Nephron (organoid): ENCODE results near the gene TMEM150B.

Source experiments
- H3K27ac Mint-ChIP-seq, 3 experiments: 2 replicates each; pipeline ENCODE4 v1.8.0; 2020; ENCODE audit warnings: mixed read lengths in 3 of 3, mild to moderate bottlenecking in 2 of 3, moderate library complexity in 1 of 3
- H3K27me3 Mint-ChIP-seq: 2 replicates; pipeline ENCODE4 v1.8.0; 2021; ENCODE audit warnings: low read depth, mild to moderate bottlenecking, moderate library complexity, mixed read lengths
- H3K36me3 Mint-ChIP-seq: 2 replicates; pipeline ENCODE4 v1.8.0; 2020; ENCODE audit warnings: low read depth, mixed read lengths
- H3K4me1 Mint-ChIP-seq: 2 replicates; pipeline ENCODE4 v1.8.0; 2020; ENCODE audit warnings: mixed read lengths
- H3K4me3 Mint-ChIP-seq, 3 experiments: 2 replicates each; pipeline ENCODE4 v1.8.0; 2020; ENCODE audit warnings: mild to moderate bottlenecking in 3 of 3, mixed read lengths in 3 of 3, moderate library complexity in 2 of 3
- H3K9me3 Mint-ChIP-seq: 2 replicates; pipeline ENCODE4 v1.8.0; 2020; ENCODE audit warnings: mixed read lengths
- CTCF ChIP-seq, 3 experiments: fragments of 200-600 bp; sonication (generic); IDR thresholded peaks; one replicate each; pipeline ENCODE4 v1.5.0; 2021; ENCODE audit warnings: antibody characterized with exemption in 3 of 3; ENCODE audit not compliant: unreplicated experiment in 3 of 3

TMEM150B gene

GRCh38 chr19:55289117-55289796 is 35.9 kb downstream of the TMEM150B start:
- Mint-ChIP-seq H3K4me1 (peaks cover 4% of the 10 kb centered on the region), H3K27ac (no peak overlapping the region), H3K27me3 (no peaks in the 10 kb centered on the region), H3K36me3 (peaks cover 19% of the 10 kb centered on the region), H3K4me3 (no peak overlapping the region), H3K9me3 (no peaks in the 10 kb centered on the region)
- no peak for TF ChIP-seq CTCF (IDR thresholded peaks at IDR 0.05; ENCODE audit: unreplicated experiment in 3 of 3)

GRCh38 chr19:55287361-55288079 is 37.6 kb downstream of the TMEM150B start:
- no peak overlapping the region for H3K27ac Mint-ChIP-seq
- H3K27me3 Mint-ChIP-seq, result peaks cover 4% of the 10 kb centered on the region
- H3K9me3 Mint-ChIP-seq, result no peaks in the 10 kb centered on the region
- peaks cover 4% of the 10 kb centered on the region for H3K4me1 Mint-ChIP-seq
- H3K36me3 Mint-ChIP-seq, result peaks cover 16% of the 10 kb centered on the region
- H3K4me3 Mint-ChIP-seq, result peak overlapping the region in 1 of 3 experiments; percentile 29
- no peak for TF ChIP-seq CTCF (IDR thresholded peaks at IDR 0.05; ENCODE audit: unreplicated experiment in 3 of 3)

GRCh38 chr19:55285229-55285890 is 39.8 kb downstream of the TMEM150B start:
- H3K36me3 Mint-ChIP-seq, result peaks cover 9% of the 10 kb centered on the region
- peaks cover 14% of the 10 kb centered on the region for H3K4me1 Mint-ChIP-seq
- TF ChIP-seq CTCF (IDR thresholded peaks at IDR 0.05; ENCODE audit: unreplicated experiment in 3 of 3), result no peak
- H3K27me3 Mint-ChIP-seq, result peaks cover 4% of the 10 kb centered on the region
- H3K27ac Mint-ChIP-seq, result peak overlapping the region; percentile 81 to 88 (median 84)
- no peaks in the 10 kb centered on the region for H3K9me3 Mint-ChIP-seq
- H3K4me3 Mint-ChIP-seq, result peak overlapping the region; percentile 82 to 83 (median 83)

- Mint-ChIP-seq H3K4me1 (peaks cover 21% of the 10 kb centered on the region), H3K27ac (peak overlapping the region; percentile 37 to 88 (median 84)), H3K36me3 (peaks cover 4% of the 10 kb centered on the region), H3K9me3 (no peaks in the 10 kb centered on the region), H3K4me3 (peak overlapping the region; percentile 82 to 83 (median 83)), H3K27me3 (peaks cover 4% of the 10 kb centered on the region)
- TF ChIP-seq CTCF (IDR thresholded peaks at IDR 0.05; ENCODE audit: unreplicated experiment in 3 of 3), result no peak
Measured at GRCh38 chr19:55284405-55285058, 40.6 kb downstream of the TMEM150B start.

GRCh38 chr19:55283548-55284377 is 41.4 kb downstream of the TMEM150B start, which contains the start of gene BRSK1:
BRSK1 (plus strand) TSS chr19:55283997; CDS start chr19:55284443, 446 bp downstream.
- no peak for TF ChIP-seq CTCF (IDR thresholded peaks at IDR 0.05; ENCODE audit: unreplicated experiment in 3 of 3)
- Mint-ChIP-seq H3K4me1 (peaks cover 21% of the 10 kb centered on the region), H3K27ac (peak within 1 kb of the TSS; percentile 31 to 88 (median 71)), H3K27me3 (peaks cover 4% of the 10 kb centered on the region), H3K36me3 (no peaks in the 10 kb centered on the region), H3K4me3 (peak within 1 kb of the TSS; percentile 82 to 83 (median 83)), H3K9me3 (no peaks in the 10 kb centered on the region)
